Activated T-cell treated with anti-CD3 and anti-CD28 coated beads for 1 hour (primary cell): Measurements from ENCODE around the gene DDAH1.

Experiments used
- DNase-seq: peaks from one replicate; pipeline ENCODE4 v3.0.0-alpha.2; 2020; ENCODE audit warnings: low read depth

Gene DDAH1

GRCh38 chr1:85393490-85393889, 71.5 kb downstream of the DDAH1 start:
- no peak for DNase-seq

- no peak for DNase-seq
Observed at GRCh38 chr1:85388416-85388815, 76.5 kb downstream of the DDAH1 start.

DNA sequence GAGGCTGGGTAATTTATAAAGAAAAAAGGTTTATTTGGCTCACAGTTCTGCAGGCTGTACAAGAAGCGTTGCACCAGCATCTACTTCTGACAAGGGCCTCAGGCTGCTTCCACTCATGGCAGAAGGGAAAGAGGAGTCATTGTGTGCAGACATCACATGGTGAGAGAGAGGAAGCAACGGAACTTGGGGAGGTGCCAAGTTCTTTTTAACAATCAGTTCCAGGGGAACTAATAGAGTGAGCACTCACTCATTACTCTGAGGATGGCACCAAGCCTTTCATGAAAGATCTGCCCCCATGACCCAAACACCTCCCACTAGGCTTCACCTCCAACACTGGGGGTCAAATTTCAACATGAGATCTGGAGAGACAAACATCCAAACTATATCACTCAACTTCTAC, 77.2 kb downstream of the DDAH1 start:
- DNase-seq: no peak

GRCh38 chr1:85386068-85386722, 78.8 kb downstream of the DDAH1 start:
- DNase-seq: no peak

- no peak for DNase-seq
Observed at GRCh38 chr1:85379203-85380136, 85.5 kb downstream of the DDAH1 start.

GRCh38 chr1:85378534-85378933, 86.4 kb downstream of the DDAH1 start:
- DNase-seq: no peak

DNA sequence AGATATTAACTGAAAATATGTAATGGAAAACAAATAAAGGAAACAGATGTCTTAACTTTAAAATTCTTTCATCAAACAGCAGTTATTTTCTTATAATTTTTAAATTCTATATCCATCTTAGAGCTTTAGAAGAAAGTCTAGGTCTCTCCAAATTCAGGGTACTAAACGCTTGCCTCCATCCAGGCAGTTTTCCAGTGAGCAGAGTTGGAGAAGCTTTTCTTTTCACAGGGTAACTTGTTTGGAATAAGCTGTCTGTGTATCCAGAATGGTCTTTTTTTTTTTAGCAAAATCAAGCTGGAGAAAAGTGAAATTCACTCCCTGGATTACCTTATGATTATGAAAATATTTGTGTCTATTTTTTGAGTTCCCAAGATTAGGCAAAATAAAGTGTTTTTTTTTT, 88.6 kb downstream of the DDAH1 start:
- no peak for DNase-seq

- no peak for DNase-seq
Observed at GRCh38 chr1:85375493-85375892, 89.5 kb downstream of the DDAH1 start.

- DNase-seq: no peak
Observed at GRCh38 chr1:85374160-85374559, 90.8 kb downstream of the DDAH1 start.

- no peak for DNase-seq
Observed at GRCh38 chr1:85373378-85373708, 91.6 kb downstream of the DDAH1 start.

GRCh38 chr1:85372683-85373377, 92.1 kb downstream of the DDAH1 start:
- no peak for DNase-seq

DNA sequence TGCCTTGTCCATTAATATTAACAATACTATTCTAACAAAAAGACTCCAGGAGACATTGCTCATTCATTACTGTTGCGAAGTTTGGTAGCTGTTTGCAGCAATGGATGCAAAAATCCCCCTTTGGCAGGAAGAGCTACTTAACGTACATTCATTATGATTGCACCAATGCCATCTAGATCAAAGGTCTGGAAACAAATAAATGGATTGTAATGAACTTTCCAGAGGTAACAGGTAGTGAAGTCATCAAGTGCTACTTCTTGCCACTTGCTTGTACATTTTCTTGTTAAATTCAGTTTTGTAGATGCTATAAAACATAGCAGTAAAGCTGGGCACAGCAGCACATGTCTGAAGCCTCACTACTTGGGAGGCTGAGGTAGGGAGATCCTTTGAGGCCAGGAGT, 93.9 kb downstream of the DDAH1 start:
- no peak for DNase-seq

- no peak for DNase-seq
Observed at GRCh38 chr1:85368073-85368770, 96.7 kb downstream of the DDAH1 start.

DNA sequence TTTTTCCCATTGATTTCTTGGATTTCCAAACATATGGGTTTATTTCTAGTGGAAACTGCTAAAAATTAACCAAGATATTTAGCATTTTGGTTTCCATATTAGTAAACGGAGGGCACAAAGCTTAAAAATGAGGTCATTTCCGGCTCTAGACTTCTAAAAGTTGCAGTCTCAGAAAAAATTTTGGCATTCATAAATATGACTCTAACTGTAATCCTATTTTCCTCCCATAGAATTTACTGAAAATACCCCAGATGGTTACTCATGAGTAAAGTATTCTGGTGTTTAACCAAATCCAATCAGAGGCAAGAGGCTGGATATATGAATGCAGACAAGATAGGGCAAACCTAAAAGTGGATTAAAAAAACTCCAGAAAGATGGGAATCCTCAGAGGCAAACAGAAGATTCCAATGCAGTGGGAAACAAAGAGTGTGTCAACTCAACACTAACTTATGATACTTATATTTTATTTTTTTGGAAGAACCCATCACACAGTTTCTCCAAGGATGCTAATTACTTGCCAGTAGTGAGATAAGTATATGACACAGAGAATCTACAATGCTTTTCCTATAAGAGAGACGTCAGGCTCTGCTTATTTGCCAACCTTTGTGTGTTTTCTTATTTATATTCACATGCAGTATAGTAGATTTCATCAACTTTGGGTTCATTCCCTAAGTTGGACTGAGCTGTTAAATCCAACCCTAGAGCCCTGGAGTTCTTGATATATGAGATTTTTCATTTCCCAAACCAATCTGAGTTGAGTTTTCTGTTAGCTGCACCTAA, 98.4 kb downstream of the DDAH1 start:
- DNase-seq: no peak

DNA sequence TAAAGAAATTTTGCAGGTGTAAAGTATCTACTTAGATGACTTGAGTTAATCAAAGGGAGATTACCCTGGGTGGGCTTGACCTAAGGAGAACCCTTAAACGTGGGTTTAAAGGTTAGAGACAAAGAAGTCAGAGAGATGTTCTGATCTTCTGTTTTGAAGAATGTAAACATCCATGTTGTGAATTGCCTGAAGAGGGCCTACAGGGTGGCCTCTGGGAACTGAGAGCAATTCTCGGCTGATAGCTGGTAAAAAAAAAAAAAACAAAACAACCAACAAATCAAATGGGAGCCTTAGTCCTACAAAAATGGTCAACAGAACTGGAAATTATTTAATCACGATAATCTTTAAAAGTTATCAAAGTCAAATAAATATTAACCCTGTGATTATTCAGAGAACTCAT, 99.1 kb downstream of the DDAH1 start:
- DNase-seq: no peak

- DNase-seq: no peak
Observed at GRCh38 chr1:85363521-85363920, 101.4 kb downstream of the DDAH1 start.

GRCh38 chr1:85363092-85363491, 101.9 kb downstream of the DDAH1 start:
- no peak for DNase-seq

DNA sequence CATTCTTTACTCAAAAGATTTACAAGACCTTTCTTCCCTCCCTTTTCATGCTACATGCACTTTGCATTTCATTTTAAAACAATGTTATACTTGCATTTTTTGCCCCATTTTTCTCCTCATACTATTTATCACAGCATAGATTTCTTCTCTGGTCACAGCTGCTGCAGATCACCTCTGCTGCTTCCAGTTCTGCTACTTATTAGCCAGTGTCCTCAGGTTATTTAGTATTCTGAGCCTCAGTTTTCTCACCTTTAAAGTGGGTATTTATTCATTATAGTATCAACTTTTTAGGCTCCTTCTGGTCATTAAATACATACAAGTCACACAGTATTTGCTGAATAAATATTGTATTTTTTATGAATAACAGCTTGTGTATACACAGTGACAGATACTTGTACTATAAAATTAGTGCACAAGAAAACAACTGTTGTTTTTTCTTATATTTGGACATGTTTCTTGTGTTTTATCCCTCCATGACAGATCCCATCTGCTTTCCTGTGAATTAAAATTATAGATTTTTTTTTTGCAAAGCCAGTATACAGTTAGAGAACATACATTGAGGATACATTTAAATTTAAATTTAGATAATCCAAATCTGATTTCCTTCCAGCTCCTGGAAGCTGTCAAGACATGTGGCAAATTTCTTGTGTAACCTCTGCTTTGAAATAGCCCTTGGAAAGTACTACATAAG, 103.2 kb downstream of the DDAH1 start:
- DNase-seq: no peak

DNA sequence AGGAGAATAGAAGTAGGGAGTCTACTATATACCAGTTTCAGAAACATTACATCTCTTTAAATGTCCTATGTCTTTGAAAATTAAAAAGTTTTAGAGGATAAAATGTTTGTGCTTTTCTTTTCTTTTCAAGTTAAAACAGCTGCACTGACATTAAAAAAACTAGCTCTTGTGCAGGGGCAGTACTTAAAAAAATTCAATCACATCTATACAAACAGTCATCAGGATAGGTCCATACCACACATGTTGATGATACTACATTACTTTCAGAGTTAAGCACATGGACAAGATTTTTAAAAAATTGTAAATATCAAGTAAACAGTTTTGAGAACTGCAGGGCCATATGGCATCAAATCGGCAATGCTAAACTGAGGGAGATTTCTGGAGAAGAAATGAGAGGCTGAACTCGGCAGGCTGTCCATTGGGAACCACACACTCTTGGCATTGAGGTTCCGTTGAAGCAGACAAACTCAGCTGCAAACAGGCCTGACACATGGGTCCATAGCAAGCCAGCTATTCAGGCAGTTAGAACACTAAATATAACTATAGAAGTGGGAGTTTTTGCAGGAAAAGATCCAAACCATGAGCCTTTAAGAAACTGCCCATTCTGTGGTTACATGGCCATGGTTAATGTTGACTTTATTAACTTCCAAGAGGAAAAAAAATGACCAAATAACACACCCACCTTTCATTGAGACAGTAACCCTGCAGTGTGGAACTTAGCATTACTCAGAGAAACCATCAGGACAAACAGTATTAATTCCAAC, 104.0 kb downstream of the DDAH1 start:
- no peak for DNase-seq
